GM10847 (cell line): ENCODE data around the gene IFNAR1.

Experiments used
- POLR2A ChIP-seq: IDR thresholded peaks from 2 replicates; pipeline ENCODE4 v1.6.1; 2011; ENCODE audit not compliant: insufficient read length; ENCODE audit errors: extremely low read depth

The IFNAR1 gene

DNA sequence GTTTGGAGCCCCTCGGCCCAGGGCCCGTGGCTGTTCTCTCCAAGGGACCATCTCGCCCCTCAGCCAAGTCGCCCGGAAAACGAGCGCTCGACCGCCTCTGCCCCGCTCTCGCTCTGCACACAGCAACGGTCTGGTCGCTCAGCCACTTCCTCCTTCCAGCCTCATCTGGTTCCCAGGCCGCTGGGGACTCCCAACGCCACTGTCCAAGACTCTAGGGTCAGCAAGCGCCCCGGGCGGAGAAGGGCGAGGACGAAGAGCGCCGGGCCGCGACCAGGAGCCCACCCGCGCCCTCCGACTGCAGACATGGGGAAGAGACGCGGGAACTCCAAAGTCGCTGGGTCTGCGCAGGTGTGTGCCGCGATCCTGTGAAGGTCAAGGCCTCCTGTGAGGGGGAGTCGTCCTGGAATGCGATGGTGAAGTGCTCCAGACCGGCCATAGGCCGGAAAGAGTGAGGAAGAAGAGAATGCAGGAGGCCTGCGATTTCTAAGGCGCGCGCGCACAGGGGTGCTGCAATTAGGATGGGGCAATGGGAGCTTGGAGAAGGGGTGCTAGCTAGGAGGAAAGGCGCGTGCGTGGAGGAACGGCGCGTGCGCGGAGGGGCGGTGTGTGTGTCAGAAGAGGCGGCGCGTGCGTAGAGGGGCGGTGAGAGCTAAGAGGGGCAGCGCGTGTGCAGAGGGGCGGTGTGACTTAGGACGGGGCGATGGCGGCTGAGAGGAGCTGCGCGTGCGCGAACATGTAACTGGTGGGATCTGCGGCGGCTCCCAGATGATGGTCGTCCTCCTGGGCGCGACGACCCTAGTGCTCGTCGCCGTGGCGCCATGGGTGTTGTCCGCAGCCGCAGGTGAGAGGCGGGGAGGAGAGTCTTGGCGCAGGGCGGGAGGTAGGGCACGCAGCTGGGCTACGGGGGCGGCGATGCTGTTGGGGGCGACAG is at the start of gene IFNAR1:
IFNAR1 (plus strand) TSS at position 680 of the 931 bp plus-strand sequence; CDS start at position 766, 86 bp downstream.
- TF ChIP-seq POLR2A = peak; percentile 88

DNA sequence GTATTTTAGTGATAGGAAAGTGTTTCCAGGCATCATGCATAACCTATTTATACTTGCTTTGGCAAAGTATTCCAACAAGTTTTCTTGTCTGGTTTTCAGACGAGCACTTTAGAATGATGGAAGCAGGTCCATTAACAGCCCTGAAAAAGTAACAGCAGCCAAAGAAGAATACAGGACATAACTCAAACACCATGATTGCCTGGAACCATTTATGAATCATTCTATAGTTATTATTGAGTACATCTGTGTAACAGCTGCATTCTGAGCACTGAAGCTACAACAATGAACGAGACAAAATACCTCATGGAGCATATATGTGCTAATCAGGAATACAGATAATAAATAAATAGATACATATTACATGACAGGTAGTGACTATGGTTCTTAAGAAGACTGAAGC is 46.0 kb upstream of the IFNAR1 start:
- no peak for TF ChIP-seq POLR2A

DNA sequence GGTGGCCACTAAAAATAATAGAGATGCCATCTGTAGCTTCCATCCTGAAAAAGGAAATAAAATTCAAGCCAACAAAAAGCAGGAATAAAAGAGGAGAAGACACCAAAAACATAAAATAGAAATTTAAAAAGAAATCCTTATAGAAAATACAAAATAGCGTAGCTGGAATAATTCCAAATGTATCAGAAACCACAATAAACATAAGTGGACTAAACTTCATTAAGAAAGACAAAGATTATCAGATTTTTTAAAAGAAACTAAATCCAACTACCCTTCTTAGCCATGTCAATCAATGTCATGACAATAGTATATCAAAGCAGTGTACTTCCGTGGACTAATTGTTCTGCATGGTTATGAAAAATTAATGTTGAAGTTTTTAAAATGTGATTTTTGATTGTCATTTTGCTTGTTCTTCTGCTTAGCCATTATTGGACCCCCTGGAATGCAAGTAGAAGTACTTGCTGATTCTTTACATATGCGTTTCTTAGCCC is 45.4 kb upstream of the IFNAR1 start:
- no peak for TF ChIP-seq POLR2A

DNA sequence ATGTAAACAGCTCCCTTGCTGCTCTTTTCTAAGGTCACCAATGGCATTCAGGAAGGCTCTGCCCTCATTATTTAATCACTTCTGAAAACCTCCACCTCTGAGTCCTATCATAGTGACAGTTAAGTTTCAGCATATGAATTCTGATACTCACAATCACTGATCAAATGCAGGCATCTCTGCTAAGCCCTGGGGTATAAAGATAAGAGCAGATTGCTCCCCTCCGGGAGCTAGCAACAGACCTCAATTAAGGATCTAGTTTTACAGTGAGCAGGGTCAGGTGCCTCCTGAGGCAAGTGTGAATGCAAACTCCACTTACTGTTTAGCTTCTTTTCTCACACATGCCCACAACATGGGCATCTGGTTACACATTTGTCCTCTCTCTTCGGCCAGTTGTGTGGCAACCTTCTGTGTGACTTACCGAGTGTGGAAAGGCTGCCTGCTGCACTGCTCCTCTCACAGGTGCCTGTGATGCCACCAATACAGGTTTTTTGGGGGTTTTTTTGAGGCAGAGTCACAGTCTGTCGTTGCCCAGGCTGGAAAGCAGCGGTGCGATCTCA is 43.6 kb upstream of the IFNAR1 start:
- no peak for TF ChIP-seq POLR2A

DNA sequence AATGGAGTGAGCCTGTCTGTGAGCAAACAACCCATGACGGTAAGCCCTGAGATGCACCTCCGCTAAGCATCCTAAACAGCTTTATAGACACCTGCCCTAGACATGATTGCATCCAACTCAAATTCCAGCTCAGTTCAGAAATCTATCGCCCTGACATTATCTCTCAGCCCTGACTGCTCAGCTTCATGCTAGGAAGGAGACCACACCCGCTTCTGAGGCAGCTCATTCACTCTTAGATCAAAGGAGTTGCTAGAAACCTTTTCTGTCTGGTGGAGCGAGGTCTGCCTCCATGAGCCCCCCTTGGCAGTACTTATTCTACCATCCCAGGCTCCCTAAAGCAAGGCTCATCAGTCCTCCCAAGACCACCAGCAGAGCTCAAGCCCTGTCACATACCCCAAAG is 41.6 kb upstream of the IFNAR1 start:
- no peak for TF ChIP-seq POLR2A

DNA sequence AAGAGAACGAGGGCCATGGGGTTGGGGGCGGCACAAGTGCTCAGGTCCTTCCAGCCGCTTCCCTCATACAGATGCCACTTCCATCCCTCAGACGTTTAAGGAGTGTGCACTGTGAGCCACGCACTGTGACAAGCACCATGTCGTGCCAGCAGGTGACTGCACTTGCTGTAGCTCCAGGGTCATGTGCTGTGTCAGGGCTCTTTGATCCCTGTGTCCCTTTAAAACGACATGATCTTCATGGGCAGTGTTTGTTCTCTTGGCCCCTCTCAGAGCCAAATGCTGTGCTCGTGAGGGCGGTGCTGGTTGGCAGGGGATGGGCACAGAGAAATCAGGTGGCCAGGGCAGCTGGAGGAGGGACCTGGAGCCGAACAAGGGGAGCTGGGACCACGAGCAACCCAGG is 38.7 kb upstream of the IFNAR1 start:
- TF ChIP-seq POLR2A = no peak

DNA sequence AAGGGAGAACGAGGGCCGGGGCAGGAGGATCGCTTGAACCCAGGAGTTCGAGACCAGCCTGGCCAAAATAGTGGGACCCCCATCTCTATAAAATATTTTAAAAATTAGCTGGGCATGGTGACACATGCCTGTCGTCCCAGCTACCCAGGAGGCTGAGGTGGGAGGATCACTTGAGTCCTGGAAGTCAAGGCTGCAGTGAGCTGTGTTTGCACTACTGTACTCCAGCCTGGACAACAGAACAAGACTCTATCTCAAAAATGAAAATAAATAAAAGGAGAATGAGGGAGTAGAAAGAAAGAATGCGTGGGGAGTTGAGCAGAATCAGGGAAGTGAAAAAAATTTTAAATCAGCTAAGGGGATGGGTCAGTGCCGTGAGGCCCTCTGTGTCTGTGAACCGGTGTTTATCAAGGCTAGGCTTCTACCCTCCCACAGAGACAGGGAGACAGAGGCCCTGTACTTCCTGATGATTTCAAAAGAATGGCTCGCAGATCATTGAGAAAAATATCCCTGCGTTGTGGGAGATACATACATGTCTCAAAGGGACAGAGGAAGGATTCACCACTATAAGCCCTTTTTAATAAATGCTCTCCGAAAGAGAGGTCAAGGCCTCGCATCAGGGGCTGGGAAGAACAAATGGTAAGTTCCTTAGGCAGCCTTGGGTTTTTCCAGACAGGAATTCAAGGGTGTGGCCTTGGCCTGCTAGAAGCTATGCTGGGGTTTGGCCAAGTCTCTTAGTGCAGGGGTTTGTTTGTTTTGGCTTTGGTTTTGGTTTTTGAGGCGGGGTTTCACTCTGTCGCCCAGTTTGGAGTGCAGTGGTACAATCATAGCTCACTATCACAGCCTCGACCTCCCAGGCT is 37.9 kb upstream of the IFNAR1 start:
- no peak for TF ChIP-seq POLR2A

DNA sequence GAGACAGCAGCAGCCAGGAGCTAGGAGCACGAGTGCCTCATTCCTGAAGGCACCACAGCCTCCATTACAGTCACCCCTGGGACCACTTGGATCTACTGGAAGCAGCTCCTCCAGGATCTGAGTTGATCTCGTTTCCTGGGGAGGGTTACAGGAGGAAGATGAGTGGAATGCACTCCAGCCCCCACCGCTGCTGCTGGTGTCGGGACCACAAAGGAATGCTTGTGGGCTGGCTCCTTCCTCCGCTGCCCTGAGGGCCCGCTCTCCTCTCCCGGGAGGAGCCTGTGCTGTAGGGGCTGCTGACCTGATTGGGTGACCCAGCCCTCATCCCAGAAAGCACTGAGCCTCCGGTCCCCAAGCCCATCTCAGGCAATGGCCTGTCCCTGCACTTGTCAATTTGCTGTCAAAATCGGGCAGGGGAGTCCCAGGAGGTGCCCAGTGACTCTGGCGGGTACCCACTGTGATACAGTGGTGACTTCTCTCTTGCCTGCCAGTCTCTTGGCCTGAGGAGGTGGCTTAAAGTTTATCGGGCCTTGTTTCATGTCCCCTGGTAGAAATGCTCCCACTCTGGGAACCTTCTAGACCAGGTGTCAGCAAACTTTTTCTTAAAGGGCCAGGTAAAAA is 35.5 kb upstream of the IFNAR1 start:
- no peak for TF ChIP-seq POLR2A

DNA sequence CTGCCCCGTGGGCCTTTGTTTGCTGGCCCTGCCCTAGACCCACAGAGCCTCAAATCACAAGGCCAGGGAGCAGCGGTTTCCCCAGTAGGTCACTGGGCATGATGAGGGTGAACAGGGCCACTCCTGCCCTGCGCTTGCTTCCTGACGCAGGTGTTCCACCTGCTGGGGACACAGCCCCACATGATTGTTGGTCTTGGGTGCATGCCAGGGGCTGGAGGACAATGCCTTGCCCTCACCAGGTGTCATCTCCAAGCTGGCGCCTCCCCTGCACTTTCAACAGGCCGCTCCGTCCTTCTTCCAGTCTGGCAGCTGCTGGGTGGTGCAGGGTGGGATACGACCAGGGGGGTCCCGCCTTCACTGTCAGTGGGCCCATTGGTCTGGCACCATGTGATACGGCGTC is 34.3 kb upstream of the IFNAR1 start:
- TF ChIP-seq POLR2A = no peak

DNA sequence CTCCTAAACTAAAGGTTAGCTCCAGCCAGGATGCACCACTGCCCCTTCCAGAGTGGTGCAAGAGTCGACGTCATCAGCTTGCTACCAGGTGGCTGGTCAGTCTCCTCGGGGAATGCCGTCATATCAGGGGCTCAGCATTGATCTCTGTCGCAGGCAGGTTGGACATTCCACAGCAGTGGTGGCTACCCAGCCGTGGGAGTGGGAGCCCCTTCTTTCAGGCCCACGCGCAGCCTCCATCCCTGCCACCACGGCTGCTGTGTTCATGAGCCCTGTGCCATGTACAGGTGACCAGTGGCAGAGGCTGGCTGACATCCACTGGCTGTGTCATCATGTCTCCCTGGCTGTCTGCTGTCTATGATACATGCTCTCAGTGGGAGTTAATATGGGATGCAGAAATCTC is 33.1 kb upstream of the IFNAR1 start:
- no peak for TF ChIP-seq POLR2A

DNA sequence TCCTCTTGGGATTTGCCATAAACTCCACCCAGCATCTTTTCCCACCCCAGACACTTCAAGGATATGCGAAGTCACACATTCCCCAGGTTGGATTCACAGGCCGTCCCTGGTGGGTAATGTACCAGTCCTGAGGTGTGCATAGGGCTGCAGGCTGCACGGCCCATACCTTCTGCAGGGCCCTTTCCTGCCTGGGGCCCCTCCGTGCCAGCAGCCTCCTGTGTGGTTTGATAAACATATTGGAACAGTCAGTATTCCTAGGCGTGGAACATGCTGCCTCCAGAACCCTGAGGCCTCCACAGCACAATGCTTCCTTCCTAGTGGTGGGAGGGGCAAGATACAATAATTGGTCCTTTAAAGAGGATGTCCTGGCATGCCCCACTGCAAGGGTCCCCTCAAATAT is 32.0 kb upstream of the IFNAR1 start:
- TF ChIP-seq POLR2A = no peak

DNA sequence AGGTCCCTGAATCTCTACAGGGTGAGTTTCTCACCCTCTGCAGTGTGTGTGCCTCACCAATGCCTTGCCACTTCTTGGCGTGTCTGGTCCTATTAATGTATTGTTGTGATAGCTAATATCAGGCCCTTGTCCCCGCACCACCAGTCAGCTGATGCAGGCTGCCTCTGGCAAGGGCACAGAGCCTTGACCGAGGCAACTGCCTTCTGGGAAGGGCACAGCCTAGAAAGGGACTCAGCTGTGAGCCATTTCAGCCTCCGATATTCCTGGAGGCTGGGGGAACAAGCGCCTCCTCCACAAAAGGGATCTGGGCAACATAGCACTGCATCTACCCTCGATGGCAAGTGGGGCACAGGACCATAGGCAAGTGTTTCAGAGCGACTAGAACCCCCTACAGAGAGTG is 31.6 kb upstream of the IFNAR1 start:
- no peak for TF ChIP-seq POLR2A

DNA sequence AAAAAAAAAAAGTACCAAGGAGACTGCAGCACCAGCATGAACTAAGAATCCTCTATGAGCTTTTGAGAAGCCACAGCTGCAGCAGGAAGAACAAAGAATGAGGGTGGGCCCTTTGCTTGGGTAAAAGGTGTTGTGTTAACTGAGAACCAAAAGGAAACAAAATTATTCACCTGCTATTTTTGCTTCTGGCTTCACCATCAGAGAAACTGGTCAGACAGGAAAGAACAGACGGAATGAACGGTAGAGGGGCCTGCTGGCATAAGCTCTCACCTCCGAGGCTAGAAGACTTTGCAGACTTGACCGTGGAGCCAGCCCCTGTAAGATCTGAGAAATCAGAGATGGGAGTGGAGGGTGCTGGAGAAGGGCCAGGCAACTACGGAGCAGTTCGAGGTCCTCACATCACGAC is 31.0 kb upstream of the IFNAR1 start:
- no peak for TF ChIP-seq POLR2A

DNA sequence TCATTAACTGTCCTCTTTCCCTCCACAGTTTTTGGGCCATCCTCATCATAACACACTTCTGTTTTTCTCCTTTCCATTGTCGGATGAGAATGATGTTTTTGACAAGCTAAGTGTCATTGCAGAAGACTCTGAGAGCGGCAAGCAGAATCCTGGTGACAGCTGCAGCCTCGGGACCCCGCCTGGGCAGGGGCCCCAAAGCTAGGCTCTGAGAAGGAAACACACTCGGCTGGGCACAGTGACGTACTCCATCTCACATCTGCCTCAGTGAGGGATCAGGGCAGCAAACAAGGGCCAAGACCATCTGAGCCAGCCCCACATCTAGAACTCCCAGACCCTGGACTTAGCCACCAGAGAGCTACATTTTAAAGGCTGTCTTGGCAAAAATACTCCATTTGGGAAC is 28.6 kb upstream of the IFNAR1 start:
- TF ChIP-seq POLR2A = no peak

DNA sequence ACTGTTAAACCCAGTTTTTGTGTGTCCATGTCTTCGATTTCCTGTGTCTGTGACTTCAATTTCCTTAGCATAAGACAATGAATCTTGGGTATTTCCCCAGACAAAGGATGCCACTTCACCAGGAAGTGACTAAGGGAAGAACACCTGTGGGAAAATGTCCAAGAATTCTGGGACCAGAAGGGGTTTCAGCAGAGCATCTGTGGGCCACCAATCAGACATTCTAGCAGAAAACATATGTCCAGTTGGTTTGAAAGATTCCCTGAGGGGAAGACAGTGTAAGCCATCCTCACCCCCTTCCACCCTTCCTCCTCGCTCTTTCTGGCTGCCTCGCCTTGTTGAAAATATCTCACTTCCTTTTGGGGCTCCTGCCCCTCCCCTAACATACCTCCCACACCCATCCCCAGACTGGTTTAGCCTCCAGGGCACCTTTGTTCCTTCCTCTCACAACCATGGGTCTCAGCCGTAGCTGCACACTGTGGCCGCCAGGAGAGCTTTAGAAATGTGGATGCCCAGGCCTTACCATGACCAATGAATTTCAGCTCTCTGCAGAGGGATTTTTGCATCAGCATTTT is 25.5 kb upstream of the IFNAR1 start:
- TF ChIP-seq POLR2A = no peak
